WTC11 (cell line): Measurements from ENCODE around the gene TCOF1. TPM values are rescaled to one million over a fixed set of nuclear protein-coding genes. Genes with fewer than 3 reads are reported as not detected.

ENCODE experiments used
- ATAC-seq: fragments of 200-7000 bp; cut with Tn5 transposase; 2 replicates; pipeline ENCODE4 v1.10.0; 2021; ENCODE audit warnings: mild to moderate bottlenecking, moderate library complexity
- CTCF ChIA-PET: fragments of 300-600 bp; sonication (Branson Sonifier 250); formaldehyde crosslinking; loops from one replicate; lab custom pipeline; 2021; ENCODE audit warnings: antibody characterized with exemption; lab: Charles Lee
- POLR2A ChIA-PET: fragments of 350-600 bp; sonication (Branson Sonifier 250); formaldehyde crosslinking; loops from one replicate; lab custom pipeline; 2021; ENCODE audit warnings: antibody characterized with exemption; lab: Charles Lee
- DNase-seq: peaks from one replicate; pipeline ENCODE4 v3.0.0; 2021; ENCODE audit warnings: low spot score
- H3K27ac Mint-ChIP-seq: 2 replicates; pipeline ENCODE4 v1.8.0; 2021; ENCODE audit warnings: mixed read lengths
- H3K27me3 Mint-ChIP-seq: 2 replicates; pipeline ENCODE4 v1.8.0; 2021; ENCODE audit warnings: low read depth, mild to moderate bottlenecking, moderate library complexity, mixed read lengths
- H3K36me3 Mint-ChIP-seq: 2 replicates; pipeline ENCODE4 v1.8.0; 2021; ENCODE audit warnings: mixed read lengths
- H3K4me1 Mint-ChIP-seq: 2 replicates; pipeline ENCODE4 v1.8.0; 2022; ENCODE audit warnings: mixed read lengths
- H3K4me3 Mint-ChIP-seq: 2 replicates; pipeline ENCODE4 v1.8.0; 2021; ENCODE audit warnings: mild to moderate bottlenecking, moderate library complexity, mixed read lengths
- H3K9me3 Mint-ChIP-seq: 2 replicates; pipeline ENCODE4 v1.8.0; 2021; ENCODE audit warnings: mixed read lengths
- CREB1 ChIP-seq: sonication (generic); formaldehyde crosslinking; IDR thresholded peaks from 2 replicates; pipeline ENCODE4 v1.8.0; 2023; ENCODE audit warnings: mild to moderate bottlenecking, missing genetic modification reagents
- E2F4 ChIP-seq: sonication (generic); formaldehyde crosslinking; IDR thresholded peaks from 2 replicates; pipeline ENCODE4 v1.8.1; 2022; ENCODE audit warnings: low read depth, mild to moderate bottlenecking, moderate library complexity, missing genetic modification reagents, borderline replicate concordance
- E2F5 ChIP-seq: sonication (generic); formaldehyde crosslinking; IDR thresholded peaks from 2 replicates; pipeline ENCODE4 v1.8.1; 2022; ENCODE audit warnings: mild to moderate bottlenecking, moderate library complexity, missing genetic modification reagents
- MXD4 ChIP-seq: fragments of 250-450 bp; sonication (Bioruptor Pico); IDR thresholded peaks from 2 replicates; pipeline ENCODE4 v1.8.0; 2021; ENCODE audit warnings: mild to moderate bottlenecking, moderate library complexity, borderline replicate concordance
- MYBL2 ChIP-seq: sonication (generic); formaldehyde crosslinking; IDR thresholded peaks from 2 replicates; pipeline ENCODE4 v1.8.1; 2023; ENCODE audit warnings: mild to moderate bottlenecking, moderate library complexity, missing genetic modification reagents
- NFATC4 ChIP-seq: fragments of 250-450 bp; sonication (Bioruptor Pico); IDR thresholded peaks from 2 replicates; pipeline ENCODE4 v1.9.0; 2021; ENCODE audit warnings: mild to moderate bottlenecking
- RELA ChIP-seq: sonication (generic); formaldehyde crosslinking; IDR thresholded peaks from 2 replicates; pipeline ENCODE4 v1.8.1; 2022; ENCODE audit warnings: missing genetic modification reagents, mild to moderate bottlenecking, borderline replicate concordance
- SMAD3 ChIP-seq: sonication (generic); formaldehyde crosslinking; IDR thresholded peaks from 2 replicates; pipeline ENCODE4 v1.8.0; 2022; ENCODE audit warnings: missing genetic modification reagents, mild to moderate bottlenecking, borderline replicate concordance
- ZMAT4 ChIP-seq: fragments of 250-450 bp; sonication (Bioruptor Pico); IDR thresholded peaks from 2 replicates; pipeline ENCODE4 v1.9.0; 2021; ENCODE audit warnings: mild to moderate bottlenecking
- total RNA-seq: library from RNA; stranded (reverse); gene quantifications from 3 replicates; pipeline ENCODE4 v1.2.3, GENCODE V29; 2021
- TF ChIP-seq, protein P1 (sequence below): fragments of 250-450 bp; sonication (Bioruptor Pico); IDR thresholded peaks from 2 replicates; pipeline ENCODE4 v1.8.0; 2021; ENCODE audit warnings: mild to moderate bottlenecking
- TF ChIP-seq, protein P2 (sequence below): sonication (generic); formaldehyde crosslinking; IDR thresholded peaks from 2 replicates; pipeline ENCODE4 v1.8.0; 2022; ENCODE audit warnings: mild to moderate bottlenecking, missing genetic modification reagents

The TCOF1 gene
- total RNA-seq, 1 experiment from 2014 or later: 174 TPM

- TF ChIP-seq, protein P1, sequence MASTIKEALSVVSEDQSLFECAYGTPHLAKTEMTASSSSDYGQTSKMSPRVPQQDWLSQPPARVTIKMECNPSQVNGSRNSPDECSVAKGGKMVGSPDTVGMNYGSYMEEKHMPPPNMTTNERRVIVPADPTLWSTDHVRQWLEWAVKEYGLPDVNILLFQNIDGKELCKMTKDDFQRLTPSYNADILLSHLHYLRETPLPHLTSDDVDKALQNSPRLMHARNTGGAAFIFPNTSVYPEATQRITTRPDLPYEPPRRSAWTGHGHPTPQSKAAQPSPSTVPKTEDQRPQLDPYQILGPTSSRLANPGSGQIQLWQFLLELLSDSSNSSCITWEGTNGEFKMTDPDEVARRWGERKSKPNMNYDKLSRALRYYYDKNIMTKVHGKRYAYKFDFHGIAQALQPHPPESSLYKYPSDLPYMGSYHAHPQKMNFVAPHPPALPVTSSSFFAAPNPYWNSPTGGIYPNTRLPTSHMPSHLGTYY (CRISPR knock-in tag): no peak
- TF ChIP-seq E2F4 (CRISPR knock-in tag) (no peak), SMAD3 (no peak)
Measured at GRCh38 chr5:150447188-150447587, 89.7 kb downstream of the TCOF1 start (continued).

- DNase-seq (no peak), ATAC-seq (no peak)
- Mint-ChIP-seq H3K4me3 (peak overlapping the region; percentile 100), H3K36me3 (peaks cover 60% of the 10 kb centered on the region), H3K4me1 (peaks cover 30% of the 10 kb centered on the region), H3K27ac (peak overlapping the region; percentile 99), H3K27me3 (no peaks in the 10 kb centered on the region; the same call in 1 of the 2 replicates), H3K9me3 (peaks cover 4% of the 10 kb centered on the region)
- ChIA-PET CTCF (interaction anchor here (0.9 kb wide), 1 partner anchor 38 kb away, joined by 3 read pairs; no protein-coding TSS in a partner anchor), POLR2A (no interaction called here)
- TF ChIP-seq E2F5 (no peak), MXD4 (CRISPR knock-in tag) (no peak)
Measured at GRCh38 chr5:150448334-150448733, 90.8 kb downstream of the TCOF1 start.

DNA sequence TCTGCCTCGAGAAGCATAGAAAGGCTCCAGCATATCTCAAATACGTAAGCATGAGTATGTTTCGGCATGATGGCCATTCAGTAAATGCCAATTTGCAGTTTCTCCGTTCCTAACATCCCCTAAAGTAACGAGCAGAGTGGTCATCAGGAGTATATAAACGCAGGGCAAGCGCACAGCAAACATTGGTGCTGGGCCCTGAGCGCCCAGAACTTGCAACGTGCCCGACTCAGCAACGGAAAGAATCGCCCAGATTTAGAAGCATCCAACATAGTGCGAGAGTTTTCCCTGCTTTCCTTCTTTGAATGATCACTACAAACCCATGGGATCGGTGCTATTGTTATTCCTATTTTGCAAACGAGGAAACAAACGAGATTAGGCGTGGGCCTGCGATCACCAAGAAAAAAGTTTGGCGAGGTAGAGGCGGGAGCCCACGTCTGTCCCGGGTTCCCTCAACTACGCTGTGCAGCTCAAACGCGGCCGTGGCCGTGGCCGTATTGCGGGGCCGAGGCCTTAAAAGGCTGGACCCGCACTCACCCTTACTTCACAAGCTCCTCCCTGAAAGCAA is 91.5 kb downstream of the TCOF1 start:
- H3K4me1 Mint-ChIP-seq: peaks cover 30% of the 10 kb centered on the region
- H3K9me3 Mint-ChIP-seq: peaks cover 4% of the 10 kb centered on the region
- H3K36me3 Mint-ChIP-seq: peaks cover 53% of the 10 kb centered on the region
- peak overlapping the region; percentile 100 for H3K4me3 Mint-ChIP-seq
- ATAC-seq: peak; percentile 9; the same call in 1 of the 2 replicates
- CTCF ChIA-PET: interaction anchor here (0.7 to 2.2 kb wide), 16 partner anchors 10 to 599 kb away, joined by 3 to 24 read pairs (median 8); partner anchors contain the start of gene CD74
- TF ChIP-seq RELA (no peak), CREB1 (peak; percentile 60; the same call in 1 of the 2 replicates), NFATC4 (peak; percentile 79; the same call in 1 of the 2 replicates), ZMAT4 (0 out of 2 replicates have a peak, but pooled peaks have one; percentile 9), MYBL2 (no peak), SMAD3 (0 out of 2 replicates have a peak, but pooled peaks have one; percentile 10)
- TF ChIP-seq, protein P2, sequence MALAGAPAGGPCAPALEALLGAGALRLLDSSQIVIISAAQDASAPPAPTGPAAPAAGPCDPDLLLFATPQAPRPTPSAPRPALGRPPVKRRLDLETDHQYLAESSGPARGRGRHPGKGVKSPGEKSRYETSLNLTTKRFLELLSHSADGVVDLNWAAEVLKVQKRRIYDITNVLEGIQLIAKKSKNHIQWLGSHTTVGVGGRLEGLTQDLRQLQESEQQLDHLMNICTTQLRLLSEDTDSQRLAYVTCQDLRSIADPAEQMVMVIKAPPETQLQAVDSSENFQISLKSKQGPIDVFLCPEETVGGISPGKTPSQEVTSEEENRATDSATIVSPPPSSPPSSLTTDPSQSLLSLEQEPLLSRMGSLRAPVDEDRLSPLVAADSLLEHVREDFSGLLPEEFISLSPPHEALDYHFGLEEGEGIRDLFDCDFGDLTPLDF (CRISPR knock-in tag): peak; percentile 66; the same call in 1 of the 2 replicates
- no peak for DNase-seq
- POLR2A ChIA-PET: interaction anchor here (0.6 to 0.7 kb wide), 2 partner anchors 39 to 81 kb away, joined by 3 to 8 read pairs; no protein-coding TSS in a partner anchor
- no peaks in the 10 kb centered on the region; the same call in 1 of the 2 replicates for H3K27me3 Mint-ChIP-seq
- peak overlapping the region; percentile 99 for H3K27ac Mint-ChIP-seq

Other genes starting within 250 kb of the TCOF1 start
- 5.0 to 7.9 TPM (median 5.1 TPM) in 3 replicates for gene PDGFRB, start 201.9 kb upstream of the TCOF1 start, total RNA-seq
- gene CDX1, start 190.9 kb upstream of the TCOF1 start, total RNA-seq: 0.09 to 0.14 TPM (median 0.13 TPM) in 3 replicates
- gene SLC6A7, start 167.6 kb upstream of the TCOF1 start, total RNA-seq: 0.04 TPM in 1 of 3 replicates, not detected in the others
- 0.13 to 0.16 TPM (median 0.14 TPM) in 3 replicates for gene CAMK2A, start 67.9 kb upstream of the TCOF1 start, total RNA-seq
- 5.9 to 6.9 TPM (median 6.6 TPM) in 3 replicates for gene ARSI, start 54.8 kb upstream of the TCOF1 start, total RNA-seq
- gene CD74, start 55.2 kb downstream of the TCOF1 start, total RNA-seq: 28.2 to 47.6 TPM (median 44.3 TPM) in 3 replicates
- 2,564 to 2,814 TPM (median 2,812 TPM) in 3 replicates for gene RPS14, start 92.0 kb downstream of the TCOF1 start, total RNA-seq
- 58.1 to 69.9 TPM (median 61.5 TPM) in 3 replicates for gene NDST1, start 150.4 kb downstream of the TCOF1 start, total RNA-seq